ENCODE measurements around the gene E4F1. TPM values are rescaled to one million over a fixed set of nuclear protein-coding genes. Genes with fewer than 3 reads are reported as not detected.

Gene E4F1
- polyA plus RNA-seq, 1 donor = 16.4 TPM

- DNase-seq = no peak
Measured at GRCh38 chr16:2276368-2277195, 53.2 kb downstream of the E4F1 start.

- DNase-seq = no peak
Measured at GRCh38 chr16:2277466-2278271, 54.3 kb downstream of the E4F1 start.

DNA sequence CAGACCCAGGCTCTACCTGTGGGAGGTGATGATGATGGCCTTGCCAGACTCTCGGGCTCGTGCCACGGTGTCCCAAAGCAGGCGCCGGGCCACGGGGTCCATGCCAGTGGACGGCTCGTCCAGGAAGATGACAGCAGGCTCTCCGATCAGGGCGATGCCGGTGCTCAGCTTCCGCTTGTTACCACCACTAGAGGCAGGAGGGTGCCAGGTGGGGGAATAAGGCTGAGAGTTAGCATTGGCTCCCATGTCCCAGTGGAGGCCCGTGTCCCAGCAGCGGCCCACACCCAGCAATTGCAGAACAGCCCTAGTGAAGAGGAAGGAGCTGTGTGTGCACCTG is 54.8 kb downstream of the E4F1 start:
- DNase-seq = no peak

GRCh38 chr16:2278956-2279800 is 55.8 kb downstream of the E4F1 start:
- no peak for DNase-seq

DNA sequence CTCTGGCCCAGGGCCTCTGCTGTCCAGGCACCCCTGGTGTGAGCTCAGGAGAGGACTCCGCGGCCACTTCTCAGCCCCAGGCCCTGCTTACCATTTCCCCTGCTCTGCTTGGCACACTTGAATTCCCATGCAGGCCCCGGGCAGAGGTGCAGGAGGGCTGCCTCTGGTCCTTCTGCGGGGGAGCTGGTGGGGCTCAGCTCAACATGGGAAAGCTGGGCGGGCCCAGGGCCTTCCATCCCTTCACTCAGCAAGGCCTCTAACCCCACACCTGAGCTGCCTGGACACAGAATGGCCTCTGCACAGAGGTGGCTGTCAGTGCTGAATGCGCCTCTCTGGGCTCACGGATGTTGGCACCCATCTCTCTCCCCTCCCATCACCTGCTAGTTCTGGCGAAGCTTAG is 57.1 kb downstream of the E4F1 start:
- DNase-seq = no peak

- no peak for DNase-seq
Measured at GRCh38 chr16:2280981-2281542, 57.7 kb downstream of the E4F1 start.

- no peak for DNase-seq
Measured at GRCh38 chr16:2282262-2282661, 58.9 kb downstream of the E4F1 start.

- no peak for DNase-seq
Measured at GRCh38 chr16:2282866-2283555, 59.6 kb downstream of the E4F1 start.

- no peak for DNase-seq
Measured at GRCh38 chr16:2284001-2284770, 60.8 kb downstream of the E4F1 start.

DNA sequence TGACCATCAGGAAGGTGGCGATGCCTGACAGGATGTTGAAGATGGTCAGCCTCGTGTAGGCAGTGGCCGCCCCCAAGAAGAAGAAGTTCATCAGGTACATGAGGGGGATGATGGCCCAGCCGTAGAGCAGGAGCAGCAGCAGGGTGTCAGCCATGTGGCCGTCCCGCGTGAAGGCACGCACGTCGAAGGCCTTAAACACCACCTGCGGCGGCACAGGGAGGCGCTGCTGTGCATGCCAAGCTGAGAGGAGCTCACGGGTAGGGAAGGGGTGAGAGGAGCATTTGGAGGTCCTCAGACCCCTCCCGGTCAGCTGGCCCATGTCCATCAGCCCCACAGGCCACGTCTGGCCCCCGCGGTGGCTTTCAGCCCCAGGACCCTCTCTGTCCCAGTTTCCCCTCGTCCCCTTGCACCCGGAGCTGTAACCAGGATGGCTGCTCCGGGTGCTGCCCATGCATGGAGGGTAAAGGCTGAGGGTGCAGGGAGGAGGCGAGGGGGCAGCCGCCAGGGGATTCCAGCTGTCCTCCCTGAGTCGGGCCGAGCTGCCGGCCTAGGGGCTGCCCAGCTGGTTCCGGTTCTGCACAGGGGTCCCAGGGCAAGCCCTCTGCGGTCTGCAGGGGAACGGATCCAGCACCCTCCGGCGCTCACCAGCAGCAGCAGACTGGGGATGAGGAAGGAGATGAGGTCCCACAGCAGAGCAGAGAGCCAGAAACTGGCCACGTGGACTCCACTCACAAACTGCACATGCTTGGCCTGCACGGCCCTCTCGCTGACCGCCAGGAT is 61.6 kb downstream of the E4F1 start:
- DNase-seq = no peak

Other genes starting within 250 kb of the E4F1 start
- gene NOXO1, start 242.1 kb upstream of the E4F1 start, polyA plus RNA-seq (ENCODE audit: insufficient read length) = 1.3 TPM
- 20.2 TPM for gene GFER, start 239.4 kb upstream of the E4F1 start, polyA plus RNA-seq (ENCODE audit: insufficient read length)
- 2.1 TPM for gene SYNGR3, start 233.6 kb upstream of the E4F1 start, polyA plus RNA-seq (ENCODE audit: insufficient read length)
- gene ZNF598, start 213.8 kb upstream of the E4F1 start, polyA plus RNA-seq (ENCODE audit: insufficient read length) = 32.1 TPM
- gene NPW, start 203.8 kb upstream of the E4F1 start, polyA plus RNA-seq (ENCODE audit: insufficient read length) = 0.72 TPM
- gene NHERF2, start 196.7 kb upstream of the E4F1 start, polyA plus RNA-seq (ENCODE audit: insufficient read length) = 47.8 TPM
- gene NTHL1, start 175.8 kb upstream of the E4F1 start, polyA plus RNA-seq (ENCODE audit: insufficient read length) = 13.5 TPM
- 92.4 TPM for gene TSC2, start 175.6 kb upstream of the E4F1 start, polyA plus RNA-seq (ENCODE audit: insufficient read length)
- 181 TPM for gene PKD1, start 87.7 kb upstream of the E4F1 start, polyA plus RNA-seq (ENCODE audit: insufficient read length)
- gene RAB26, start 75.0 kb upstream of the E4F1 start, polyA plus RNA-seq (ENCODE audit: insufficient read length) = 0.92 TPM
- 46.7 TPM for gene TRAF7, start 67.8 kb upstream of the E4F1 start, polyA plus RNA-seq (ENCODE audit: insufficient read length)
- 3.1 TPM for gene CASKIN1, start 27.0 kb upstream of the E4F1 start, polyA plus RNA-seq (ENCODE audit: insufficient read length)
- gene MLST8, start 18.1 kb upstream of the E4F1 start, polyA plus RNA-seq (ENCODE audit: insufficient read length) = 41.0 TPM
- gene BRICD5, start 12.7 kb upstream of the E4F1 start, polyA plus RNA-seq (ENCODE audit: insufficient read length) = 7.8 TPM
- gene PGP, start 8.8 kb upstream of the E4F1 start, polyA plus RNA-seq (ENCODE audit: insufficient read length) = 15.7 TPM
- gene DNASE1L2, start 12.9 kb downstream of the E4F1 start, polyA plus RNA-seq (ENCODE audit: insufficient read length) = 1.1 TPM
- gene ECI1, start 28.0 kb downstream of the E4F1 start, polyA plus RNA-seq (ENCODE audit: insufficient read length) = 65.3 TPM
- 183 TPM for gene RNPS1, start 44.5 kb downstream of the E4F1 start, polyA plus RNA-seq (ENCODE audit: insufficient read length)
- gene ABCA3, start 117.1 kb downstream of the E4F1 start, polyA plus RNA-seq (ENCODE audit: insufficient read length) = 18.4 TPM
- gene CCNF, start 205.9 kb downstream of the E4F1 start, polyA plus RNA-seq (ENCODE audit: insufficient read length) = 7.0 TPM
- 5.6 TPM for gene TEDC2, start 236.5 kb downstream of the E4F1 start, polyA plus RNA-seq (ENCODE audit: insufficient read length)
- gene NTN3, start 247.7 kb downstream of the E4F1 start, polyA plus RNA-seq (ENCODE audit: insufficient read length) = 4.4 TPM